SH-SY5Y (cell line): Measurements from ENCODE around the gene C1QBP.

Experiments
- GATA2 ChIP-seq: IDR thresholded peaks from 2 replicates; pipeline ENCODE4 v1.6.1; 2011; ENCODE audit warnings: mild to moderate bottlenecking, low read depth, low read length
- GATA3 ChIP-seq: IDR thresholded peaks from 2 replicates; pipeline ENCODE4 v1.6.1; 2011; ENCODE audit warnings: low read depth, mild to moderate bottlenecking, low read length, moderate library complexity

C1QBP gene

DNA sequence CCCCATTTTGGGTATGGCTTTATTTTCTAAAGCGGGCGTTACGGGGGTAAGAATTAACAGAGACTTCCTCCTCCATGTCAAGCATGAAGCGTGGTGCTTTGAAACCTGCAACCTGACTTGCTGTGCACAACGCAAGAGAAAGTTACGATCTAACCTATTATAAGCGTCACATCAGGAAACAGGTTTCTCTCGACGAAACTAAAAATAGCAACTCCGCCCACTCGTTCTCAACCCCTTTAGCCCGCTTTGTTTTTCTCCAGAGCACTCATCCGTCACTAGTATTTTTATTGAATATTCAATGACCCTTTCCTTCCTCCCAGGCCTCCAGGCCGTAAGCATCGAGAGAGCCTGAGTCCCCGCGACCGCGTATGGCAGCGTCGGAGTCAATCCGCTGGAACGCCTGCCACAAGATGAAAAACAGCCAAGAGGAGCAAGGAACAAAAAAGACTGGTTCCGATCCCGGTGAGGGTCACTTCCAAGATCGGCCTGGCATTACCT is 20.0 kb downstream of the C1QBP start:
- TF ChIP-seq GATA2 (no peak), GATA3 (no peak)

DNA sequence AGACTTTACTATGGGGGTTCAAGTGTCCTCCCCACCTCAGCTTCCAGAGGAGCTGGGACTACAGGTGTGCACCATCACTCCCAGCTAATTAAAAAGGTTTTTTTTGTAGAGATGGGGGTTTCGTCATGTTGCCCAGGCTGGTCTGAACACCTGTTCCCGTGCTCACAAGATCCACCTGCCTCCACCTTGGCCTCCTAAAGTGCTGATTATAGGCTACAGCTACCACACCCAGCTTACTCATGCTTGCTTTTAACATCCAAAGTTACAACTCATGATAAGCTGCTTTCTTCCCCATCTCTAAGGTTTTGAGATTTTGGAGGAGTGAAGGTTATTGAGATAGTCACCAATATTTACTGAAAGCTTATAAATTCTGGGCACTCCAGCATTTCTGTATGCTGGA is 22.1 kb downstream of the C1QBP start:
- TF ChIP-seq GATA2: no peak
- TF ChIP-seq GATA3: no peak

DNA sequence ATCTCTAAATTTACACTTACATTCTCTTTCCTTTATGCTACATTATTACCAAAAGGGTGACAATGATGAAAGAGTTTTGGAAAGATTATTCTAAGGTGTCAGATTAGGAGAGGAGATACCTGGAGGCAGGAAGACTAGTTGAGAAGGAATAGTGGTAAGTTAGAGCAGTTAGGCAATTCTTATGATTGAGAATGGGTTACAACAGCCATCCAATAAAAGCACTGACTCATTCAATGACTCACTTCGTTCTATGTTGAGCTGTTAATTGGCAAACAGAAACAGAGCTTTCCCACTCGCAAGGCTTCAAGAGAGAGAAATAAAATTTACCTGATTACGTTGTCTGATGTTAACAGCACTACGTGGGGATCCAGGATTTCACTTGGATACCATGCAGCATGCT is 25.3 kb downstream of the C1QBP start:
- no peak for TF ChIP-seq GATA2
- TF ChIP-seq GATA3: no peak

DNA sequence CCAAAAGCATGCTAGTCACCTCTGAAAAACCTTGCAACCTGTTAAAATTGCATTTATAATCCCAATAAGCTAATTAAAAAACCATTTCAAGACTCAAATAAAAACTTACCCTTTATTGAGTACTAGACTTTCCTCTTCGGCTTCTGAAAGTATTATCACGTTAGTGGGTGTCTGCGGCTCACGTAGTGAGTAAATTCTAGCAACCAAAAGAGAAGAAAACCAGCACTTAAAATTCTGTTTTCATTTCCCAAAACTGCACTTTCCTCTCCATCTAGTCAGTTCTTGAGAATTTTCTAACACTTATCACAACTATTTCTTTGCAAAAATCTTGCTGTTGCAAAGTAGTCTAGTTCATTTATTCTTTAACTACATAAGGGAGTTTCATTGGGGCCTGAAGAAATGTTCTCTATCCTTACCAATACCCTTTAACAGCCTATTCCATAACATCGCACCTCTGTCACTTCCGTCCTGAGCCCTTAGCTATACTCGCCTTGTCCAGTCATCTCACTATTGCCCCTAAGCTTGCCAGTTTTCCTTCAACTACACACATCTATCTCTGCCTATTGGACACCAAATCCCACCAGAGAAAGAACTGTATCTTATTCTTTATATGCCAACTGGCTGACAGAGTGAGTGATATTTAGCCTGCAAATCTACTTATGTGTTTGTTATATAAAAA is 28.2 kb downstream of the C1QBP start:
- TF ChIP-seq GATA3: no peak
- TF ChIP-seq GATA2: no peak

DNA sequence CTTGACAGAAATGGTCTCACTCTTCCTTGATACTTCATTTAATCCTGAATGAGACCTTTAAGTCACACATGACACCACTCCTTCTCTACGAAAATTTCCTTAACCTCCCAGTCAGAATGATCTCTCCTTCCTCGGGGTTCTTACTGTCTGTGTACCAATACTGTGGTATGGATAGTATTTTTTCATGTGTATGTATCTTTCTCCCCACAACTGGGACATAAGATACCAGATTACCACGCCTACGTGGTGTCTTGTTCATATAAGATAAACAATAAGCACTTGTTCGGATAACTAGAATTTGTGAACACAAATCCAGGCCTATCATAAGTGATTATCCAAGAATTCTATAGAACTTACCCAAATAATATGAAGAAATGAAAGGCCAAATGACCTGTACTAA is 30.8 kb downstream of the C1QBP start:
- no peak for TF ChIP-seq GATA2
- no peak for TF ChIP-seq GATA3

DNA sequence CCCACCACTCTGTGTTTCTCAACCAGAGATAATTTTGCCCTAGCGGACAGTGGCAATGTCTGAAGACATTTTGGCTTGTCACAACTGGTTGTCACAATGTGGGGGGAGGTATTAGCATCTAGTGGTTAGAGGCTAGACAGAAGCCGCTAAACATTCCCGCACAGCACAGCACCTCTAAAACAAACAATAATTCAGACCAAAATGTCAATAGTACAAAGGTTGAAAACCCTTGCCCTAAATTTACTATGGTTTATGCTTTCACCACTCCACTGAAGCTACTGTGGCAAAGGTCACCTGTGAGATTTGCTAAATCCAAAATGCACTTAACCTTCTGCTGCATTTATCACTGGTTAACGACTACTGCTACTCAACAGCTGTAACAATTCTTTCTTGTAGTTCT is 33.6 kb downstream of the C1QBP start:
- no peak for TF ChIP-seq GATA2
- no peak for TF ChIP-seq GATA3

DNA sequence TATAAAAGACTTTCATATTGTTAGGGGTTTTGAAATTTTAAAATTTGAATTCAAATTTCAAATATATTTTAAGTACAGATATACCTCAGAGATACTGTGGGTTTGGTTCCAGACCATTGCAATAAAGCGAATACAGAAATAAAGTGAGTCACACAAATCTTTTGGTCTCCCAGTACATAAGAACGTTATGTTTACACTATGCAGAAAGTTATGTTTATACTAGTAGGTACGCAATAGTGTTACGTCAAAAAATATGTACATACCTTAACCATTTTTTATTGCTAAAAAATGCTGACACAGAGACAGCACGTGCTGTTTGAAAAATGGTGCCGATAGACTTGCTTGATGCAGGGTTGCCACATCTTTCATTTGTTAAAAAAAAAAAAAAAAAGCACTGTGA is 39.2 kb downstream of the C1QBP start:
- no peak for TF ChIP-seq GATA3
- no peak for TF ChIP-seq GATA2

DNA sequence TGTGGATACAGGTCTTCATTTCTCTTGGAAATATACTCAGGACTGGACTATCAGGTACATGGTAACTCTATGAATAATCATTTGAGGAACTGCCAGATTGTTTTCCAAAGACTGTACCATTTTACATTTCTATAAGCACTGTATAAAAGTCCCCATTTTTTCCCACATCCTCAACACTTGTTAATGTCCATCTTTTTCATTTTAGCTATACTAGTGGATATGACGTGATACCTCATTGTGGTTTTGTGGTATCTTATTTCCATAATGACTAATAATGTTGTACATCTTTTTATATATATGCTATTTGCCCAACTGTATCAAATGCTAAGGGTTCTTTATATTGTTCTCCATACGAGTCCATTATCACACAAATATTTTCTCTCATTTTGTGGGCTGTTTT is 42.3 kb downstream of the C1QBP start:
- TF ChIP-seq GATA3 (no peak), GATA2 (no peak)

DNA sequence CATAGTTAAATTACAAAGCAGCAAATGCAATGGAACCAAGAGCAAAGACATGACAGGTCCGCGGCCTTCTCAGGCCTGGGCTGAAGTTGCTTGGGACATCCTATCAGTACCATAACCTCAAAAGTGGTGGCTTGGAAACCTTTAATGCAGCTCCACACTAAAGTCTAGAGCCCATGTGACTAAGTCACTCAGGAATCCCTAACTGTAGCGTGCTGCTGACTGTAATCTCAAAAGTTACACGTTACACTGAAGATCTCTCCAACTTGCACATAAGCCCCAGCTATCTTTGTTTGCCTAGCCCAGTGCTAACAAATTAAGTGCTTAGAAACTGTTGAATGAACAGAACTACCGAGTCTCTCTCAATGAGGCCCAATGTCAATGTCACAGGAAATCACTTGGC is 47.3 kb downstream of the C1QBP start:
- no peak for TF ChIP-seq GATA2
- TF ChIP-seq GATA3: no peak
